Activated T-cell treated with anti-CD3 and anti-CD28 coated beads for 24 hours (primary cell): ENCODE measurements around the gene BMP2K.
A peak's percentile ranks its signal among the peaks of the same experiment; 100 is the strongest.

Experiments
- DNase-seq: peaks from one replicate; pipeline ENCODE4 v3.0.0-alpha.2; 2020; ENCODE audit warnings: low read depth

BMP2K gene

DNA sequence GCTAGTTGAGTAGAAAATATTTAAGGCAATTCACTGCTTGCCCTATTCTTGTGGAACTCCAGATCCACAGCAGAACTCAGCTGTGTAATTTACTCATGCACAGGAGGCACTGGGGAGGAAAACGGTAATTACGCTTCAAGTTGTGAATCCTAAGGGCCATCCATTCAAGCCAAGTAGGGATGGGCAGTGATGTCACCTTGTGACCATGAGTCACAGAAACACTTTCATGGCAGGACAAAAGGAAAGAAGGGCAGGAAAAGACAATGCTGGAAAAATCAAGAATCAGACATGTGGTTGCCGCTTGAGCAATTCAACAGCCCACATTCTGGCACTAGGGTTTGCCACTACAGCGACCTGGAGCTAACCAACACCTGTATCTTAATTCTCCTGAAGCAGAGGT lies 161.7 kb downstream of the BMP2K start:
- no peak for DNase-seq

DNA sequence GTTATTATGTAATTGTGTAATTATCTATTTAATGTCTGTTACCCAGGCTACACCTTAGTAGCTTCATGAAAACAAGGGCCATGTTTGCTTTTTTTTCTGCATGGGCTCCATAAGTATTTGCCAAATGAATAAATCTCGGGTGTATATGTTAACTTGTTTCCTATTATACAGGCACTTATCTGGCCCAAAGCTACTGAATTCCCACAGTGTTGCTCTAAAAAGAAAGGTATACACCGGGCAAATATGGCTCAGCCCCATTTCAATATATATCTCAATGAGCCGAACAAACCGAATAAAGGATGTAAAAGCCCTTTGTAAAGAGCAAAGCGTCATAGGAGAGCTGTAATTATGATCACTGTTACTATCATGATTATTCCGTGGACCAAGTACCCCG lies 162.3 kb downstream of the BMP2K start:
- no peak for DNase-seq

DNA sequence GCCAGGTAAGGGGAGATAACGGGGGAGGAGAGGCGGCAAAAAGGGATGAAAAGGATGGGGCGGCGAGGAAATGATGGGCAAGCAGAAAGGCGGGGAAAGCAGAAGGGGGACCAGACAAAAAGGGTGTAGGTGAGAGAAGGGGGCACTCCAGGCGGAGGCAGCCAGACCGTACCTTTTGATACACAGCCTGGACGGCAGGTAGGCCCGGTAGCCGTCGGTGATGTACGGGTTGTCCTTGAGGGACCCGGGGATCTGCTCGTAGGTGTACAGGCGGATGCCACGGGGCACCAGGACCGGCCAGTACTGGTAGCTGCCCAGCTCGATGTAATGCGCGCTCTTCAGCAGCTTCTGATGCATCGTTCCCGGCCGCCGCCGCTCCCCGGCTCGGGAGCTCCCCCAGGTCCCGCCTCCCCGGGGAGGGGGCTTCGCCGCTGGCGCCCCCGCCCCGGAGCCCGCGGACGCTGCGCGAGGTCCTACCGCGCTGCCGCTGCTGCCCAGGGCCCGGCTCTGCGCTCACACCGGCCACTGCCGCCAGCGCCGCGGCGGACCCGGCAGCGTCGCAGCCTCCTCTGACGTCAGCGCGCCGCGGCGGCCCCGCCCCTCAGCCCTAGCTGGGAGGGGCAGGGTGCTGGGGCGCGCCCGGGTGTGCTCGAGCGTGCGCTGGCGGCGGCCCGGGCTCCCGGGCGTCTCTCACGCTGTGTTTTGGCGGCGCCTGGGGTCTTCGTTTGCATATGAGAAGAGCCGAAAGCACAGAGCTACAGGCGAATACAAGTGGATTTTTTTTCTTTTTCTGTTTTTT lies 162.9 kb downstream of the BMP2K start, which contains the start of gene PAQR3:
Gene PAQR3, minus strand, starts transcription at position 571 of the 799 bp plus-strand sequence. Its CDS starts 214 bp downstream, at position 357.
- DNase-seq = peak; percentile 80

DNA sequence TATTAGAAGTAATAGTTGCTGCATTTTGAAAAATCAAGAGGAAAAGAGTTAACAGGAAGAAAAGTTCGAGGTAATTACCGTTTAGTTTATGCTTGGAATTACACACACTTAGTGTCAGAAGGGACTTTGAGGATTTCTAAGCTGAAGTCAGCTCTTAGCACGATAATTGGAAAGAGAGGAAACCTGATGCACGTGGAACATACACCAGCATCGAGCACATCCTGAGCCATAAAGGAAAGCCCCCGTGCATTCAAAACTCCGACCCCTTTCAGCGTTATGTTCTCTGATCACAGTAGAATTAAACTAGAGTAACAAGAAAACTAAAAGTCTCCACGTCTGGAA lies 163.5 kb downstream of the BMP2K start:
- no peak for DNase-seq

DNA sequence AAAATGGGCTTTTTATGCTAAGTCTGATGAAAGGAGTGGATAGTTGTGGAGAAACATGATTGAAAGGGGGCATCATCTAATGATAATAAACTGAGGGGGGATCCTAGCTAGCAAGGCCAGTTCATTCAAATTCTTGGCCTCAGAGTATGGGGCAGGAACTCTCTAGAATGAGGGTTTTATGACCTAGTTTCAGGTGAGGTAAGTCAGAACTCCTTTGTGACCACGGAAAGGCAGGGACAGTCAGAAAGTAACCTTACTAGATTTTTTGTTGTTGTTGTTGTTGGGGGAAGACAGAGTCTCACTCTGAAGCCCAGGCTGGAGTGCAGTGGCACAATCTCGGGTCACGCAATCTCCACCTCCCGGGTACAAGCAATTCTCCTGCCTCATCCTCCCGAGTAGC lies 164.6 kb downstream of the BMP2K start:
- DNase-seq = no peak

DNA sequence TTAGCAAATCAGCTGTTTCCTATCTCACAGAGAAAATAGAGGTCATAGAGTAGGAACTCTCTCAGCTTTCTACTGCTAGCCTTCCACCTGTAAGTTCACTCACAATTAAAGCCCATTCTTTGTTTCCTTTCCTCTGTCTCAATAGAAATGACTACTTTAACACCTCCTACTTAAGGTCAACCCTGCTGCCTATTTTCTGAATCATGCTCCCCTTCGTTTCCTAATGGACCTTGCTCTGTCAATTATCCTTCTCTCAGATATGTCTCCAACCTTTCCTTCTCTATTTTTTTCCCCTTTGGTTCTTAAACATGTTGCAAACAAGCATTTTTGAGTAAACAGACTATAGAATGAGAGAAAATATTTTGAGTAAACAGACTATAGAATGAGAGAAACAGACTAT lies 168.2 kb downstream of the BMP2K start:
- DNase-seq = no peak

DNA sequence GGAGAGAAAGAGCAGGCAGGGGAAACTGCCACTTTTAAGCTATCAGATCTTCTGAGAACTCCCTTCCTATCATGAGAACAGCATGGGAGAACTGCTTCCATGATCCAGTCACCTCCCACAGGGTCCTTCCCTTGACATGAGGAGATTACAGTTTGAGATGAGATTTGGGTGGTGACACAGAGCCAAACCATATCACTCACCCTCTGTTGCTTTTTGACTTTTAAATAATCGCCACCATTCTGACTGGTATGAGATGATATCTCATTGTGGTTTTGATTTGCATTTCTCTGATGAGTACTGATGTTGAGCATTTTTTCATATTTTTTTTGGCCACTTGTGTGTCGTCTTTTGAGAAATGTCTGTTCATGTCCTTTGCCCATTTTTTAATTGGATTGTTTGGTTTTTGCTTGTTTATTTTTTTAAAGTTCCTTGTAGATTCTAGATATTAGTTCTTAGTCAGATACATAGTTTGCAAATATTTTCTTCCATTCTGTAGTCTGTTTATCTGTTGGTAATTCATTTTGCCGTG lies 169.6 kb downstream of the BMP2K start:
- no peak for DNase-seq

DNA sequence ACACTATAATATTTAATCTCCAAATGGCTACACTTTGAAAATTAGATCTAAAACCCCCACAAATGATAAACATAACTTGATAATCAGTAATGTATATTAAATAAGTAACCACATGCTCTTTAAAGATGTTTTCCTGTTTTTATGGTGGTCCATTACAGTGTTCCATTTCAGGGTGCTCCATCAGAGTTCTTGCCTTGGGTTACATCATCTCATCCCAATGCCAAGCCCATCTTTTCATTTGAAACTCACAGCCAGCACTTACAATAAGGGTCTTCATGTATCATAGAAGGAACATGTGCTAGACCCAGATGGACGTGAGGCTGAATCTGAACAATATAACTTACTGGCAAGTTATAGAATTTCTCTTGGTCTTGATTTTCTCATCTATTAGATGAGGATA lies 173.6 kb downstream of the BMP2K start:
- no peak for DNase-seq

DNA sequence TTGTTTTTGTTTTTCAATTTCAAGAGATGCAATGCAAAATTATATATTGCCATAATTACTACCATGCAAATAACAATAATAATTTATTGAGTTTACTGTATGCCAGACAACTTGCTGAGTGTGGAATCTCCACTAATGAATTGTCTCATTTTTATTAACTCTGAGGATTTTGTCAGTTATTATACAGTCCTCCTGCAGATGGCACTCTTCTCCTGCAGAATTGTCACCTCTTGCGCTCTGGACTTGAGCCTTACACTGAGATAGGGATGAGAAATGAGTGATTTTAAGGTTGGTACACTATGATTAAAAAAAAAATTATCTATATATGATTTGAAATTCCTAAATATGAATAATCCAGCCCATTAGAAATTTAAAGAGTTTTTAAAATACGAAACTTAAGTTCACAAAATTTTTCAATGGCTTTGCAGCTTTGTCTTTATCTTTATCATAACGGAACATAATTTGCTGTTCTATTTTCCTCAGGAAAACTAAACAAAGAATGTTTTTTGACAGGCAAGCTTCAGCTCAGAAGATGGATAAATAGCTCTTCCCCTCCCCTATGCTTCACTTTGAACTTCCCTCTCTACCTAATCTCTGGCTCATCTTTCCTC lies 175.8 kb downstream of the BMP2K start:
- DNase-seq = peak; percentile 32

DNA sequence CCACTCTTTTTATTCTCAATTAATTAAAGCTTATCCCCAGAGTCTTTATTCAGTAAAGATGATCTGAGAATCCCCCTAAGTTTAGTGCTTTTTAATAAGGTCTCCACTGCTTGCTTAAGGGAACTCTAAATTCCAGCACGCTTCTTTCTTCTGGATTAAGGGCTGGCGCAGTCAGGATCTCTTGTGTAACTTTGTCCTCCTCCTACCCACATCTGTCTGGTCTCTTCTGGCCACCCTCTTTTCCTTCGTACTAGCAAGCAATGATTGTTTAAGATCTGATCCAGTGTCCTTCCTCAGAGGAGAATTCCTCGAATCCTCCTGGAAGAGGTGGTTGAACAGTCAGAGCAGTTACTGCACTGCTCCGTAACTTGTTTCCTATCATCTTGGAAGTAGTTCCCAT lies 177.1 kb downstream of the BMP2K start:
- no peak for DNase-seq

DNA sequence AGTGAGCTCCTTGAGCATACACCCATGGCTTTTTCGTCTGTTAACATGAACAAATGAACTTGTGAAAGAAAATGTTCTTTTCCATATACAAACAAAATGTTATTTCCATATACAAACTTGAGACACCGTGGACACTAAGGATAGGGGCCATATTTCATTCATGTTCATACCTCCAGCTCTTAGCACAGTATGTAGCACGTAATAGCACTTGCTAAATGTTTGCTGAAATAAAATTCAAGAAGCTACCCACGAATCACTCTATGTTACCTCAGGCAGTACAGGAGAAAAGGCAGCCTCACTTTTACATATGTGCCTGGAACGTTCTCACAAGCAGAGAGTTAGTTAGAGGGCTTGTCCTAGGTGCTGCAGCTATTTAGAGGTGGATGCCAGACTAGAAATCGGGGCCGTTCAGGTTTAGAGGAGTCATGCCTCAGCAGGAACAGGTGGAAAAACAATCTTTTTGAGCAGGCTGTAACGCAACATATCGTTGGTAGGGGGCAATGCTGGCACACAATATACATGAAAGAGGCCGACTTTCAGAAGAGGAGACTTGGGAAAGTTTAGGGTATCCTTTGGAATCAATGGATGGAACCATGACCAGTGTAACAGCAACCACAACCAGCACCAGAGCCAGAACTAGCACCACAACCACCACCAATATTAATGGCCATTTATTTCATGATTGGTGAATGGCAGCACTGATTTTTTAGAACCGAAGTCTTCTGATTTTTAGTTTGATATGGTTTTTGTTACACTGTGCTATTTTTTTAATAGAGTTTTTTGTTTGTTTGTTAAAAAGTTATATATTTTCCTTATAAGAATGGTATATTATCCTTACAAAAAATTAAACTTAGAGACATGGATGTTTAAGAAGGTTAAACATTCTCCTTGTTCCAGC lies 177.9 kb downstream of the BMP2K start:
- no peak for DNase-seq

DNA sequence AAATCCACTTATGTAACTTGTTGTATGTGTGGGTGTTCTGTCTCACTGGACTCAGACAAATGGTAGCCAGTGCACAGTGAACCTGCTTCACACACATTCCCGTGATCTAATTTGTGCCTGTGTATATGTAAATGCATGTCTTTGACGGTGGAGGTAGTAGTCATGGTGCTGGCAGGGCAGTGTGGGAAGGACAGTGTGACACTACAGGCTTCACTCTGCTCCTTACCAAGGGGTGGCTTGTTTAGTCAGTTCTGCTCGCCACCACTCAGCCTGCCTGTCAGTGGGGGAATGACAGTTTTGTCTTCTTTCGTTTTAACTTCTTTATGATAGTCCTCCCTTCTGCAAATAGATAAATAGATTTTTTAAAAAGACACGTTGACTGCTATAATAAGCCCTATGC lies 180.8 kb downstream of the BMP2K start:
- DNase-seq = no peak

DNA sequence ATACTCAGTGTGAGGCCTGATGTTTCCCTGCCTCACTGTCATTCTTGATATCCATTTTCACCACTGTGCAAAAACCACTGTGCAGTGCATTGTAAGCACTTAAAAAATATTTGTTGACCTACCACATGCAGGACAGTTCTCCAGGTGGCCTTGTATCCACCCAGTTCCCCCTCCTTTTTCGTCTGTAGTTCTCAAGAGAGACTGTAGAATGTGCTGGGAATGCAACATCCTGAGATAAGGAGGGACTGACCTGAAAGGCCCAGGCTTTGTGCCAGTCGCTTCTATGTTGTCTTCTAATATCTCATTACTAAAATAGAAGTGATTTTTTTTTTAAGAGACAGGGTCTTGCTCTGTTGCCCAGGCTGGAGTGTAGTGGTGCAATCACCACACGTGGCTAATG lies 184.8 kb downstream of the BMP2K start:
- no peak for DNase-seq
